Endometrium (tissue), 2 donors: ENCODE results near the gene SMIM21.
A peak's percentile ranks its signal among the peaks of the same experiment; 100 is the strongest.

Source experiments
- FAIRE-seq: peaks from 2 replicates; lab custom pipeline; 2012; peaks lifted over from hg19 to GRCh38; lab: Jason Lieb, UNC
- donor health status: control.
- donor health status: control.

Gene SMIM21

GRCh38 chr18:75422341-75422910 lies 5.1 kb downstream of the SMIM21 start:
- no peak for FAIRE-seq

GRCh38 chr18:75421656-75422055 lies 5.8 kb downstream of the SMIM21 start:
- FAIRE-seq, result no peak

GRCh38 chr18:75418293-75419005 lies 9.1 kb downstream of the SMIM21 start:
- FAIRE-seq, result no peak

GRCh38 chr18:75410611-75411010 lies 16.9 kb downstream of the SMIM21 start:
- FAIRE-seq, result no peak

- no peak for FAIRE-seq
Observed at GRCh38 chr18:75409806-75410205, 17.7 kb downstream of the SMIM21 start.

GRCh38 chr18:75408554-75409506 lies 18.7 kb downstream of the SMIM21 start:
- no peak for FAIRE-seq

- no peak for FAIRE-seq
Observed at GRCh38 chr18:75407468-75408437, 19.8 kb downstream of the SMIM21 start.

- no peak for FAIRE-seq
Observed at GRCh38 chr18:75406491-75407445, 20.7 kb downstream of the SMIM21 start.

- FAIRE-seq, result no peak
Observed at GRCh38 chr18:75405351-75405750, 22.2 kb downstream of the SMIM21 start.

GRCh38 chr18:75400366-75400765 lies 27.1 kb downstream of the SMIM21 start:
- no peak for FAIRE-seq

- no peak for FAIRE-seq
Observed at GRCh38 chr18:75395137-75395536, 32.4 kb downstream of the SMIM21 start.

- FAIRE-seq, result peak; percentile 55
Observed at GRCh38 chr18:75393721-75394120, 33.8 kb downstream of the SMIM21 start.

GRCh38 chr18:75392226-75392578 lies 35.3 kb downstream of the SMIM21 start:
- no peak for FAIRE-seq

GRCh38 chr18:75391279-75392225 lies 36.0 kb downstream of the SMIM21 start:
- no peak for FAIRE-seq

GRCh38 chr18:75390854-75391253 lies 36.6 kb downstream of the SMIM21 start:
- no peak for FAIRE-seq

GRCh38 chr18:75384144-75384543 lies 43.4 kb downstream of the SMIM21 start:
- no peak for FAIRE-seq

GRCh38 chr18:75378376-75379315 lies 48.9 kb downstream of the SMIM21 start:
- FAIRE-seq, result no peak

- no peak for FAIRE-seq
Observed at GRCh38 chr18:75377926-75378325, 49.6 kb downstream of the SMIM21 start.
